GM19239 (cell line): ENCODE results near the gene FYN.

Experiments
- DNase-seq: peaks from one replicate; pipeline ENCODE4 v3.0.0; 2011; ENCODE audit warnings: low spot score; ENCODE audit not compliant: insufficient read length
- FAIRE-seq: peaks from 2 replicates; lab custom pipeline; 2011; peaks lifted over from hg19 to GRCh38; lab: Jason Lieb, UNC

The FYN gene

GRCh38 chr6:111741177-111741952, 131.9 kb downstream of the FYN start:
- no peak for FAIRE-seq

GRCh38 chr6:111740506-111740905, 132.7 kb downstream of the FYN start:
- FAIRE-seq (no peak), DNase-seq (no peak)

More at GRCh38 chr6:111741177-111741952, 131.9 kb downstream of the FYN start:
- DNase-seq: no peak

GRCh38 chr6:111739257-111739696, 134.0 kb downstream of the FYN start:
- no peak for FAIRE-seq
- DNase-seq: no peak

- FAIRE-seq: no peak
- DNase-seq: no peak
Observed at GRCh38 chr6:111738631-111739030, 134.6 kb downstream of the FYN start.

GRCh38 chr6:111738156-111738555, 135.1 kb downstream of the FYN start:
- DNase-seq (no peak), FAIRE-seq (no peak)

GRCh38 chr6:111737065-111737521, 136.2 kb downstream of the FYN start:
- DNase-seq (no peak), FAIRE-seq (no peak)

GRCh38 chr6:111736005-111736608, 137.1 kb downstream of the FYN start:
- FAIRE-seq (no peak), DNase-seq (no peak)

- DNase-seq (no peak), FAIRE-seq (no peak)
Observed at GRCh38 chr6:111734068-111735061, 138.9 kb downstream of the FYN start.

- FAIRE-seq (no peak), DNase-seq (no peak)
Observed at GRCh38 chr6:111732390-111732789, 140.9 kb downstream of the FYN start.

GRCh38 chr6:111731456-111732195, 141.6 kb downstream of the FYN start:
- FAIRE-seq (no peak), DNase-seq (no peak)

GRCh38 chr6:111730864-111731263, 142.4 kb downstream of the FYN start:
- DNase-seq: no peak
- FAIRE-seq: no peak

GRCh38 chr6:111727802-111728201, 145.4 kb downstream of the FYN start:
- no peak for FAIRE-seq
- DNase-seq: no peak

- no peak for FAIRE-seq
- DNase-seq: no peak
Observed at GRCh38 chr6:111727041-111727440, 146.2 kb downstream of the FYN start.

- DNase-seq (no peak), FAIRE-seq (no peak)
Observed at GRCh38 chr6:111725446-111726112, 147.7 kb downstream of the FYN start.

GRCh38 chr6:111724505-111724904, 148.7 kb downstream of the FYN start:
- FAIRE-seq (peak; percentile 90), DNase-seq (peak; percentile 44)

GRCh38 chr6:111724039-111724438, 149.2 kb downstream of the FYN start:
- FAIRE-seq: no peak
- no peak for DNase-seq

- DNase-seq (no peak), FAIRE-seq (no peak)
Observed at GRCh38 chr6:111723412-111723970, 149.8 kb downstream of the FYN start.

GRCh38 chr6:111722179-111722731, 151.0 kb downstream of the FYN start:
- peak; percentile 21 for FAIRE-seq
- DNase-seq: no peak

GRCh38 chr6:111721753-111722154, 151.5 kb downstream of the FYN start:
- FAIRE-seq: peak; percentile 68
- peak; percentile 27 for DNase-seq
